Tibial artery (tissue), 4 donors: ENCODE results near the gene MARS2.
"Not testable (repeated sequence)": the region's sequence is repeated elsewhere in the genome, so short reads cannot be mapped to it uniquely, and the experiment has no call there.

ENCODE experiments used
- DNase-seq, 2 donors: peaks; one replicate each; pipeline ENCODE4 v3.0.0-alpha.2; 2019
- H3K27ac ChIP-seq, 2 donors: fragments of 200-600 bp; sonication (generic) in 1 of 2; 1 replicate in 1 of 2; 2 replicates in 1 of 2; pipeline ENCODE4 v1.5.1; 2018 to 2019; ENCODE audit warnings: mild to moderate bottlenecking in 1 of 2
- H3K27me3 ChIP-seq, 2 donors: fragments of 200-600 bp; sonication (generic) in 1 of 2; one replicate each; pipeline versions ENCODE4 v1.5.1 to v1.6.0; 2016 to 2019
- H3K36me3 ChIP-seq, 3 donors: fragments of 200-600 bp; sonication (generic) in 2 of 3; one replicate each; pipeline ENCODE4 v1.5.1; 2016 to 2019; ENCODE audit warnings: mild to moderate bottlenecking in 2 of 3
- H3K4me1 ChIP-seq, 4 donors: fragments of 200-600 bp; sonication (generic) in 2 of 4; 1 replicate in 3 of 4; 2 replicates in 1 of 4; pipeline ENCODE4 v1.5.1; 2016 to 2019
- H3K4me3 ChIP-seq, 2 donors: fragments of 200-600 bp; sonication (generic) in 1 of 2; 1 replicate in 1 of 2; 2 replicates in 1 of 2; pipeline ENCODE4 v1.5.1; 2018 to 2019; ENCODE audit warnings: mild to moderate bottlenecking in 2 of 2
- H3K9me3 ChIP-seq, 3 donors: fragments of 200-600 bp; sonication (generic) in 1 of 3; one replicate each; pipeline ENCODE4 v1.5.1; 2016 to 2019
- intact Hi-C: fragments of 100-400 bp; cut with DNase I; formaldehyde crosslinking; loops from one replicate; pipeline ENCODE4 v1.15.0; 2023; ENCODE audit warnings: low total_unique reads
- TF ChIP-seq, protein P1 (sequence below), 2 experiments: fragments of 200-600 bp in 1 of 2; fragments of 450-650 bp in 1 of 2; IDR thresholded peaks; one replicate each; pipeline ENCODE4 v1.5.1; 2017 to 2019; ENCODE audit warnings: antibody characterized with exemption in 2 of 2, mild to moderate bottlenecking in 1 of 2, moderate library complexity in 1 of 2

MARS2 gene

GRCh38 chr2:197707316-197708213 lies 2.4 kb downstream of the MARS2 start:
- Histone ChIP-seq H3K27ac (no peak overlapping the region), H3K9me3 (no peaks in the 10 kb centered on the region), H3K4me1 (peaks cover 0 to 42% (median 28%) of the 10 kb centered on the region in 4 donors), H3K36me3 (peaks cover 0 to 4% (median 4%) of the 10 kb centered on the region in 3 donors), H3K4me3 (peak overlapping the region in 1 of 2 donors; percentile 89), H3K27me3 (no peaks in the 10 kb centered on the region)
- intact Hi-C loops, result loop anchor here (5.0 to 10.0 kb wide), 3 partner anchors 255 to 417 kb away; partner anchors contain the start of genes COQ10B and SF3B1
- TF ChIP-seq, protein P1, sequence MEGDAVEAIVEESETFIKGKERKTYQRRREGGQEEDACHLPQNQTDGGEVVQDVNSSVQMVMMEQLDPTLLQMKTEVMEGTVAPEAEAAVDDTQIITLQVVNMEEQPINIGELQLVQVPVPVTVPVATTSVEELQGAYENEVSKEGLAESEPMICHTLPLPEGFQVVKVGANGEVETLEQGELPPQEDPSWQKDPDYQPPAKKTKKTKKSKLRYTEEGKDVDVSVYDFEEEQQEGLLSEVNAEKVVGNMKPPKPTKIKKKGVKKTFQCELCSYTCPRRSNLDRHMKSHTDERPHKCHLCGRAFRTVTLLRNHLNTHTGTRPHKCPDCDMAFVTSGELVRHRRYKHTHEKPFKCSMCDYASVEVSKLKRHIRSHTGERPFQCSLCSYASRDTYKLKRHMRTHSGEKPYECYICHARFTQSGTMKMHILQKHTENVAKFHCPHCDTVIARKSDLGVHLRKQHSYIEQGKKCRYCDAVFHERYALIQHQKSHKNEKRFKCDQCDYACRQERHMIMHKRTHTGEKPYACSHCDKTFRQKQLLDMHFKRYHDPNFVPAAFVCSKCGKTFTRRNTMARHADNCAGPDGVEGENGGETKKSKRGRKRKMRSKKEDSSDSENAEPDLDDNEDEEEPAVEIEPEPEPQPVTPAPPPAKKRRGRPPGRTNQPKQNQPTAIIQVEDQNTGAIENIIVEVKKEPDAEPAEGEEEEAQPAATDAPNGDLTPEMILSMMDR (IDR thresholded peaks at IDR 0.05), result peak; percentile 55 to 69
- DNase-seq, result no peak

DNA sequence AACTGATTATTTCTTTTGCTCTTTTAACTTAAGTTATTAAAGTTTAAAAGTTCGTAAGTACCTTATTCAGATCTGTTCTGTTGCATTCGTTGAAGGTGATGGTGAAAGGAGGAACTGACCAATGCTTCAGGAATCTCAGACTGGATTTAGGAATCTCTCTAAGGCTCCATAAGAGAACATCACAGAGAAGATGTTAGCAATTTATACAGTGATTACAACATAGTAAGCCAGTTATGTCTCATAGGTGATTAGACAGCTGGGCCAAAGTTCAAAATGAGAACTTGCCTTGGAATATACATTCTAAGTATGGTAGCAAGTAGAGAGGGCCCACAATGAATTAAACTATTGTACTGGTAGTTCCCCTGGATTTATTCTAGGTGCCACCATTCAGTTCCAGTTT lies 3.2 kb downstream of the MARS2 start:
- TF ChIP-seq, protein P1 (IDR thresholded peaks at IDR 0.05), result no peak
- intact Hi-C loops, result loop anchor here (5.0 to 10.0 kb wide), 3 partner anchors 256 to 416 kb away; partner anchors contain the start of genes COQ10B and SF3B1
- Histone ChIP-seq H3K4me1 (peaks cover 0 to 42% (median 28%) of the 10 kb centered on the region in 4 donors), H3K4me3 (no peak overlapping the region), H3K27ac (no peak overlapping the region), H3K27me3 (no peaks in the 10 kb centered on the region), H3K9me3 (no peaks in the 10 kb centered on the region), H3K36me3 (peaks cover 0 to 4% (median 4%) of the 10 kb centered on the region in 3 donors)
- DNase-seq, result no peak

- H3K36me3 ChIP-seq, H3K4me3 ChIP-seq, H3K9me3 ChIP-seq, H3K27me3 ChIP-seq, H3K27ac ChIP-seq, DNase-seq: not testable (repeated sequence)
- H3K4me1 ChIP-seq, result peaks cover 0 to 42% (median 28%) of the 10 kb centered on the region in 4 donors
- intact Hi-C loops, result loop anchor here (5.0 to 10.0 kb wide), 3 partner anchors 257 to 416 kb away; partner anchors contain the start of genes COQ10B and SF3B1
Measured at GRCh38 chr2:197709140-197709539, 4.0 kb downstream of the MARS2 start.

GRCh38 chr2:197710424-197711042 lies 5.4 kb downstream of the MARS2 start:
- Histone ChIP-seq H3K4me1 (peaks cover 0 to 39% (median 26%) of the 10 kb centered on the region in 4 donors), H3K4me3 (no peak overlapping the region), H3K36me3 (peaks cover 0 to 4% (median 4%) of the 10 kb centered on the region in 3 donors), H3K27ac (no peak overlapping the region), H3K9me3 (no peaks in the 10 kb centered on the region), H3K27me3 (no peaks in the 10 kb centered on the region)
- intact Hi-C loops, result no loop called here
- TF ChIP-seq, protein P1 (IDR thresholded peaks at IDR 0.05), result no peak
- DNase-seq, result no peak

- peaks cover 0 to 4% (median 4%) of the 10 kb centered on the region in 3 donors for H3K36me3 ChIP-seq
- H3K4me3 ChIP-seq, result no peak overlapping the region
- intact Hi-C loops, result no loop called here
- H3K27ac ChIP-seq, result no peak overlapping the region
- H3K9me3 ChIP-seq, result no peaks in the 10 kb centered on the region
- no peaks in the 10 kb centered on the region for H3K27me3 ChIP-seq
- peaks cover 0 to 32% (median 19%) of the 10 kb centered on the region in 4 donors for H3K4me1 ChIP-seq
- TF ChIP-seq, protein P1 (IDR thresholded peaks at IDR 0.05), result no peak
- no peak for DNase-seq
Measured at GRCh38 chr2:197711578-197711977, 6.4 kb downstream of the MARS2 start.
